Kidney (tissue), 14 donors: ENCODE results near the gene LMBR1L. TPM values are rescaled to one million over a fixed set of nuclear protein-coding genes. Genes with fewer than 3 reads are reported as not detected.

Experiments
- DNase-seq, 5 donors: peaks; one replicate each; pipeline ENCODE4 v3.0.0-alpha.2; 2013 to 2020
- FAIRE-seq: peaks from 2 replicates; lab custom pipeline; 2012; peaks lifted over from hg19 to GRCh38; lab: Jason Lieb, UNC
- H3K27ac ChIP-seq, 2 donors: one replicate each; pipeline ENCODE4 v1.7.0; 2013; ENCODE audit warnings: low read depth in 2 of 2, low read length in 2 of 2, inconsistent platforms in 1 of 2
- H3K27me3 ChIP-seq: one replicate; pipeline ENCODE4 v1.7.1; 2013; ENCODE audit warnings: low read length, inconsistent platforms; ENCODE audit not compliant: control insufficient read depth, insufficient read depth
- H3K36me3 ChIP-seq, 3 donors: one replicate each; pipeline versions ENCODE4 v1.7.0 to v1.7.1; 2013; ENCODE audit warnings: low read length in 3 of 3, control low read depth in 1 of 3, inconsistent platforms in 1 of 3; ENCODE audit not compliant: insufficient read depth in 3 of 3, control insufficient read depth in 2 of 3
- H3K4me1 ChIP-seq, 3 donors: one replicate each; pipeline versions ENCODE4 v1.7.0 to v1.7.1; 2013; ENCODE audit warnings: low read length in 3 of 3, inconsistent platforms in 1 of 3, low read depth in 1 of 3; ENCODE audit not compliant: control insufficient read depth in 2 of 3, insufficient read depth in 2 of 3
- H3K4me3 ChIP-seq, 3 donors: one replicate each; pipeline versions ENCODE4 v1.7.0 to v1.8.1; 2013; ENCODE audit warnings: low read length in 3 of 3, control low read depth in 1 of 3, inconsistent platforms in 1 of 3
- H3K9ac ChIP-seq, 3 donors: one replicate each; pipeline versions ENCODE4 v1.7.0 to v1.7.1; 2013; ENCODE audit warnings: low read length in 3 of 3, control low read depth in 1 of 3, inconsistent platforms in 1 of 3
- H3K9me3 ChIP-seq, 3 donors: one replicate each; pipeline versions ENCODE4 v1.7.0 to v1.7.1; 2013; ENCODE audit warnings: low read length in 3 of 3, control low read depth in 1 of 3, inconsistent platforms in 1 of 3; ENCODE audit not compliant: control insufficient read depth in 2 of 3, insufficient read depth in 1 of 3
- CTCF ChIP-seq: IDR thresholded peaks from 3 replicates; pipeline ENCODE4 v1.5.1; 2012; ENCODE audit warnings: mild to moderate bottlenecking, moderate library complexity, borderline replicate concordance; ENCODE audit not compliant: insufficient read depth; ENCODE audit errors: extremely low read depth
- intact Hi-C: fragments of 100-400 bp; cut with DNase I; formaldehyde crosslinking; loops from one replicate; pipeline ENCODE4 v1.11.1; 2022
- polyA plus RNA-seq: library from polyadenylated mRNA; stranded (reverse); fragments of 350-450 nt; fragmentation: Illumina TruSeq; extraction: RNeasy Lipid Tissue Mini Kit (QIAGEN cat#74804); gene quantifications from one replicate; pipeline ENCODE4 v1.2.3, GENCODE V29; 2014; ENCODE audit warnings: low read depth, low replicate concordance; ENCODE audit not compliant: insufficient read depth
- total RNA-seq: library from RNA; stranded (reverse); fragmentation: NEBNext Ultra II Directional; extraction: Animal tissue kit (Norgen Biotek cat#: 25700); gene quantifications from one replicate; pipeline ENCODE4 v1.2.1, GENCODE V29; 2021
- donor health status: control.
- donor health status: control.
- donor health status: control.
- donor health status: control.
- donor health status: control.
- donor health status: DM: yes; HTN: yes; CAD: no.
- donor health status: Normal renal cell carcinoma (clear cell type).

The LMBR1L gene
- total and polyA plus RNA-seq, 2 donors from 2014 or later, result 21.2 to 64.8 TPM

GRCh38 chr12:49059299-49060171, 51.1 kb downstream of the LMBR1L start:
- intact Hi-C loops, result loop anchor here (10.0 kb wide), 1 partner anchor 65 kb away; no protein-coding TSS in a partner anchor
- FAIRE-seq (no peak), DNase-seq (peak in 4 of 5 donors; percentile 37 to 70 (median 56))
- Histone ChIP-seq H3K27ac (peak overlapping the region; percentile 96 to 98), H3K9ac (peak overlapping the region; percentile 24 to 85 (median 74)), H3K27me3 (no peaks in the 10 kb centered on the region), H3K9me3 (no peaks in the 10 kb centered on the region), H3K4me3 (peak overlapping the region; percentile 68 to 96 (median 88)), H3K36me3 (peaks cover 0 to 5% (median 0%) of the 10 kb centered on the region in 3 donors), H3K4me1 (peaks cover 3 to 40% (median 28%) of the 10 kb centered on the region in 3 donors)
- TF ChIP-seq CTCF, result no peak

- Histone ChIP-seq H3K9ac (peak overlapping the region; percentile 24 to 85 (median 74)), H3K4me3 (peak overlapping the region; percentile 68 to 96 (median 70)), H3K36me3 (peaks cover 0 to 9% (median 3%) of the 10 kb centered on the region in 3 donors), H3K27ac (peak overlapping the region in 1 of 2 donors; percentile 1), H3K4me1 (peaks cover 3 to 40% (median 28%) of the 10 kb centered on the region in 3 donors), H3K27me3 (no peaks in the 10 kb centered on the region), H3K9me3 (no peaks in the 10 kb centered on the region)
- intact Hi-C loops, result no loop called here
- TF ChIP-seq CTCF, result no peak
- DNase-seq, result no peak
- FAIRE-seq, result no peak
Measured at GRCh38 chr12:49059045-49059298, 51.7 kb downstream of the LMBR1L start.

- FAIRE-seq, result no peak
Measured at GRCh38 chr12:49058366-49059044, 52.1 kb downstream of the LMBR1L start.

More at GRCh38 chr12:49058366-49059044, 52.1 kb downstream of the LMBR1L start:
- Histone ChIP-seq H3K4me1 (peaks cover 3 to 40% (median 28%) of the 10 kb centered on the region in 3 donors), H3K27me3 (no peaks in the 10 kb centered on the region), H3K9me3 (no peaks in the 10 kb centered on the region), H3K27ac (no peak overlapping the region), H3K9ac (peak overlapping the region; percentile 24 to 85 (median 74)), H3K4me3 (peak overlapping the region; percentile 68 to 96 (median 70)), H3K36me3 (peaks cover 0 to 14% (median 8%) of the 10 kb centered on the region in 3 donors)
- intact Hi-C loops, result no loop called here
- no peak for TF ChIP-seq CTCF
- no peak for DNase-seq
